Right ventricle myocardium inferior (tissue), 1 donor: Measurements from ENCODE around the gene PITPNC1. TPM values are rescaled to one million over a fixed set of nuclear protein-coding genes. Genes with fewer than 3 reads are reported as not detected.
"Not testable (repeated sequence)": the region's sequence is repeated elsewhere in the genome, so short reads cannot be mapped to it uniquely, and the experiment has no call there.

Experiments used
- ATAC-seq: fragments of 200-7000 bp; cut with Tn5 transposase; one replicate; pipeline ENCODE4 v1.9.1; 2020; ENCODE audit warnings: mild to moderate bottlenecking, moderate library complexity
- DNase-seq: peaks from one replicate; pipeline ENCODE4 v3.0.0; 2021; ENCODE audit errors: missing footprints
- intact Hi-C: fragments of 100-400 bp; cut with DNase I; formaldehyde crosslinking; loops from one replicate; pipeline ENCODE4 v1.11.0; 2022
- total RNA-seq: library from RNA; stranded (reverse); fragmentation: NEBNext Ultra II Directional; extraction: Animal tissue kit (Norgen Biotek cat#: 25700); gene quantifications from one replicate; pipeline ENCODE4 v1.2.1, GENCODE V29; 2021
- donor health status: DM: no; HTN: yes; CAD: no; lungs with severe emphysema.

Gene PITPNC1
- total RNA-seq, 1 donor from 2014 or later: 13.8 TPM

DNA sequence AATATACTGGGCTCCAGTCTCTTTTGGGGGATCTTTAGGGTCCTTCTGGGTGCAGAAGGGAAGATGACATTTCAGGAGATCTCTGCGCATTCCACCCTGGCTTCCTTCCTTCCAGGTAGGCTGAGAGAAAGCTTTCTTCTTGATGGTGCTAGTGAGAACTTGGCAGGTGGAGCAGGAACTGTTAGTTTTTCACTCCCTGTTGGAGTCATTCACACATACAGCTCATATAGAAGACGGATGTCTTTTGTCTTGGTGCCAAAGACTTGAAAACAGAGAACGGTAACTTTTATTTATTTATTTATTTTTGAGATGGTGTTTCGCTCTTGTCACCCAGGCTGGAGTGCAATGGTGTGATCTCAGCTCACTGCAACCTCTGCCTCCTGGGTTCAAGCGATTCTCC is 43.9 kb downstream of the PITPNC1 start:
- intact Hi-C loops: loop anchor here (1.0 kb wide), 1 partner anchor 48 kb away; no protein-coding TSS in a partner anchor
- DNase-seq (no peak), ATAC-seq (no peak)

DNA sequence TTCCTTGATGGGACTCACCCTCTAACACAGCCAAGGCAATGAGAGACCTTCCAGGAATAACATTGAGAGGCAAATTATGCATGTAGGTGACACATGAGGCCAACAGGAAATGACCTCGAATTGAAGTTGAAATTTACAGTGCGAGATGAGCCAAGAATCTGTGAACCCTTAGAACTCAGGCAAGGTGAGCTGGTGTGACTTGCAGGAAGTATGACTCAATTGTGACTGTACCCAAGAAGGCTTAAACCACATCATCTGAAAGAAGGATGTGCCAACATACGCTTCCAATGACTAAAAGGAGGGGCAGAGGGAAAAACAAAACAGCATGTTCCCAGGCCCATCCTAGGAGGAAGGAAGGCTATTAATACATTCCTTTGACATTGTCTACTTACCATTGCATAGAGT is 44.8 kb downstream of the PITPNC1 start:
- intact Hi-C loops: loop anchor here (1.0 kb wide), 1 partner anchor 47 kb away; no protein-coding TSS in a partner anchor
- DNase-seq (no peak), ATAC-seq (peak; percentile 42)

DNA sequence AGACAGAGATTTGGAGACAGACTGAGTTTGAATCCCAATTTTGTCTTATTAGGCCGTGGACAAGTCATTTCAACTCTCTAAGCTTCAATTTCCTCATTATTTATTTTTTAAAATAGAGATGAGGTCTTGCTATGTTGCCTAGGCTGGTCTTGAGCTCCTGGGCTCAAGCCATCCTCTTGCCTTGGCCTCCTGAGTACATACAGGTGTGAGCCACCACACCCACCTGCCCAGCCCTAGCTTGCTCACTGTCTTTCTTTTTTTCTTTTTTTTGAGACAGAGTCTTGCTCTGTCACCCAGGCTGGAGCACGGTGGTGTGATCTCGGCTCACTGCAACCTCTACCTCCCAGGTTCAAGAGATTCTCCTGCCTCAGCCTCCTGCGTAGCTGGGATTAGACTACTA is 45.2 kb downstream of the PITPNC1 start:
- ATAC-seq, DNase-seq, intact Hi-C loops: not testable (repeated sequence)

DNA sequence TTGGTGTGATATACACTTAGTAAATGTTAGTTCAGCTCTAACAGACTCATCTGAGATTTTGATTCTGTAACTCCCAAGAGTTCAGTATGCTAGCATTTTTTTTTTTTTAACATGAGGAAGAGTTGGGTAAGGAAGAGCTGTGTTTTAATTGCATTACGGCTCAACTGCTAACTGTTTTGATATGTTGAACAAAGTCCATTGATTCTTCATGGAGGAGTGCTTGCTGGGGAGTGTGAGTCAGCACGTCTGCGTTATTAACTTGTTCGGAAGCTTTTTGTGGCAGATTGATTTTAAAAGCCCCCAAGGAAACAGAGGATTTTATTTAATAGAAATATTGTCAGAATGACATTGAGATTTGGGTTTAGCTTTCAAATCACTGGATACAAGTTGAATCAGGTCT is 45.8 kb downstream of the PITPNC1 start:
- no peak for DNase-seq
- ATAC-seq: no peak
- intact Hi-C loops: no loop called here

DNA sequence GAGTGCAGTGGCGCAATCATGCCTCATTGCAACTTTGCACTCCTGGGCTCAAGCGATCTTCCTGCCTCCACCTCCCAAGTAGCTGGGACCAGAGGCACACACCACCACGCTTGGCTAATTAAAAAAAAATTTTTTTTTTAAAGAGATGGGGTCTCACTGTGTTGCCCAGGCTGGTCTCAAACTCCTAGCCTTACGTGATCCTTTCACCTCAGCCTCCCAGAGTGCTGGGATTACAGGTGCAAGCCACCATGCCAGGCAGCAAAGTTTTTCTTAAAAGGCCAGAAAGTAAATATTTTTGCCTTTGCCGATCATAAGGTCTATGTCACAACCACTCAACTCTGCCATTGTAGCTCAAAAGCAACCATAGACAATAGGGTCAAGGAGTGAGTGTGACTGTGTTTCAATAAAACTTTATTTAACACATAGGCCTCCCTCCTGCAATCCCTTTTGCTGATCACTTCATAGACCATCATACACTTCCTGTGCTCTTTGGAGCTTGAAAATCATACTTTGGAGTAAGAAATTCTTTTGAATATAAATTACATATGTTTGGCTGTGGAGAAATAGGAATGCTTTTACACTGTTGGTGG is 48.6 kb downstream of the PITPNC1 start:
- intact Hi-C loops: no loop called here
- ATAC-seq (no peak), DNase-seq (no peak)

DNA sequence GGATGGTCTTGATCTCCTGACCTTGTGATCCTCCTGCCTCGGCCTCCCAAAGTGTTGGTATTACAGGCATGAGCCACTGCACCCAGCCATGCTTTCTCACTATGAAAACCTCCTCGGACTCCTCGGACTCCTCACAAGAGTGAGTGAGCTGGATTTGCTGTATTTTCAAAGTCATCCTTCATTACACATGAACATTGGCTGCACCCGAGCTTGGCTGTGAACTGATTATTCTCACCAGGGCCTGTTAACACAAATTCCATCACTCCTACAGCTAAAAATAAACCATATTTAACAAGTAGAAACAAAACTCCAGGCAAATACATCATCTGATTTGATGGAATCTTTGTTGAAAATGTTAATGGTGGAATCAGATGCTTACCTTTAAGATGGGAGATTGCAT is 50.3 kb downstream of the PITPNC1 start:
- DNase-seq (no peak), ATAC-seq (no peak)
- intact Hi-C loops: no loop called here

DNA sequence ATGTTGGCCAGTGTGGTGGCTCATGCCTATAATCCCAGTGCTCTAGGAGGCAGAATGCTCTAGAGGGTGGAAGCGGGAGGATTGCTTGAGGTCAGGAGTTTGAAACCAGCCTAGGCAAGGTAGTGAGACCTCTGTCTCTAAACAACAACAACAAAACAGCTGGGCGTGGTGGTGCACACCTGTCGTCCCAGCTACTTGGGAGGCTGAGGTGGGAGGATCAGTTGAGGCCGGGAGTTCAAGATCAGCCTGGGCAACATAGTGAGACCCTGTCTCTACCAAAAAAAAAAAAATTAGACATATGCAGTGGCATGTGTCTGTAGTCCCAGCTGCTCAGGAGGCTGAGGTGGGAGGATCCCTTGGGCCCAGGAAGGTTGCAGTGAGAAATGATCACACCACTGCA is 53.4 kb downstream of the PITPNC1 start:
- intact Hi-C loops, ATAC-seq, DNase-seq: not testable (repeated sequence)

DNA sequence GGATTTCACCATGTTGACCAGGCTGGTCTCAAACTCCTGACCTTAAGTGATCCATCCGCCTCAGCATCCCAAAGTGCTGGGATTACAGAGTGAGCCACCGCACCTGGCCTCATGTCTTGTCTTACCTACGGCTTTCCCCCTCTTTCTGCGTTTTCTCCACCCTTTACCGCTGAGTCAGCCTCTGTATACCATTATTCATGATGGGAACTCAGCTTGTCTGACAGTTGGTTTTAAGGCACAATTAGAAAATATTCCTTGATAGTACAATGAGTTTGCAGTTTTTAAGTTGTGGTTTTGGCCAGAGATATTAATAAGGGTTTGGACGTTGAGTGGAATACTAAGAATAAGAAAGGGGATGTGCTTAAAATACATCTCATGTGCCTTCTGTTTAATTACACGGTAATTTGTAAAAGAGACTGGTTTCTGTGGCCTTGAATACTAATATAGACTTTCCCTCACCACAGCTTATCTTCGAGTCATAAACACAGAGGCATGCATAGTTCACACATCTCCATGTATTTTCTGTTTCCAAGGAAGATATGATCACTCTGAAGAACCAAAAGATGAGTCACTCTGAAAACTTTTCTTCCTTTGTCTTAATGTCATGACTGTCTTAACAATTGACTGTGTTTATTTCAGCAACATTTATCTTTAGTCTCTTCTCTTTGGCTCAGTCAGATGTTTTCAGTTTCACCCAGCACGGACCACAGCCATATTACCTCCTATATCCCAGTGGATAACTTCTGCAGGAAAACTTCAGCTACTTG is 54.4 kb downstream of the PITPNC1 start:
- intact Hi-C loops: no loop called here
- DNase-seq (no peak), ATAC-seq (no peak)

DNA sequence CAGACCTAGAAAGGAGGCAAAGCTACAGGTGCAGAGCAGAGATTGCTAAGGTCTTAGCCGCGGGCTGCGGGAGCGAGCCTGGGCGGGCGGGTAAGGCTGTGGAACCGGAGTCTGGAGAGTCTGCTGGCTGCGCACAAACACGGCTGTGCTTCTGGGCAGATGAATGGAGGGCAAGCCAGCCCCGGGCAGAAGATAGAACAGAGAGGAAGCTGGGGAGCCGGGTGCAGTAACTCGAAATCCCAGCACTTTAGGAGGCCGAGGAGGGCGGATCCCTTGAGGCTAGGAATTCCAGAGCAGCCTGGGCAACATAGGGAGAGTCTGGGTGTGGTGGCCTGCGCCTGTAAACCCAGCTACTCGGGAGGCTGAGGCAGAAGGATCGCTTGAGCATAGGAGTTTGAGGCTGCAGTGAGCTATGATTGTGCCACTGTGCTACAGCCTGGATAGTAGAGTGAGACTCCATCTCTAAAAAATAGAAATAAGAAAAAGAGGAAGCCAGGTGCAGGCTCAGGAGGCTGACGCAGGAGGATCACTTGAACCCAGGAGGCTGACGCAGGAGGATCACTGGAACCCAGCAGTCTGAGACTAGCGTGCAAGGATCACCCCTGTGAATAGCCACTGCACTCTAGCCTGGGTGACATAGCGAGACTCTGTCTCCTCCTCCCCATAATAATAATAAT is 56.3 kb downstream of the PITPNC1 start:
- no peak for DNase-seq
- no peak for ATAC-seq
- intact Hi-C loops: no loop called here

DNA sequence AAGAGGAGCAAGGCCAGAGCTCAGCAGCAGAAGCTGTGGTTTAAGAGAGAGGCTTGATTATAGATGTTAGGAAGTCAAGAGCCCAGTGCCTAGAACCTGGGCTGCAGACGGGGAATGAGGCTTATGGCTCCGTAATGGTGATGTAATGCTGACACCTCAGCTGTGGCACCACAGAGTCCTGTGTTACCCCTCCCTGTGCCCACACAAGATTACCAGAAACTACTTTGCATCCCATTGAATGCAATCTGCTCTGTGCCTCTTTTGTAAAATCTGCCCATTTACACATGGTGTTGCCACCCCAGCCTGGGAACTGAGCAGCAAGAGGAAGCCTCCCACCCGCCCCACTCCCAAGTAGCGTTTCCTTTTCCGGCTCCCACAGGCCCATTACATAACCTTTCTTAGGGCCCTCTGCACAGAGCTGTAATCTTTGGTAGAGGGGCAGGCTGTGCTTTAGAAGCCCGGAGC is 57.0 kb downstream of the PITPNC1 start:
- intact Hi-C loops: no loop called here
- no peak for DNase-seq
- peak; percentile 78 for ATAC-seq

DNA sequence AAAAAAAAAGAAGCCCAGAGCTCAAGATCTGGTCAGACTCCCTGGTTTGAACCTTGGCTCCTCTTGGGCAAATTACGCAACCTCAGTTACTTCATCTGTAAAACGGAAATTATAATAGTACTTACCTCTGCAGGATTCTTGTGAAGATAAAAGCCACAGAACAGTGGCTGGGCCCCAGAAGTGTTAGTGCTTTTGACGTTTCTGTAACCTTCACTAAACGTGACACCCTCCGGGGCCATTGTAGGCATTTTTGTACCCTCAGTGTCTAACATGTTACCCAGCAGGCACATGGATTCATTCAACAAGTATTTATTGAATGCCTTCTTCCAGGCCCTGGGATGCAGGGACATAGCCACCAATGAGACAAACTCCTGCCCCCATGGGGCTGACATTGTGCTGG is 58.0 kb downstream of the PITPNC1 start:
- intact Hi-C loops: loop anchor here (5.0 kb wide), 1 partner anchor 37 kb away; no protein-coding TSS in a partner anchor

DNA sequence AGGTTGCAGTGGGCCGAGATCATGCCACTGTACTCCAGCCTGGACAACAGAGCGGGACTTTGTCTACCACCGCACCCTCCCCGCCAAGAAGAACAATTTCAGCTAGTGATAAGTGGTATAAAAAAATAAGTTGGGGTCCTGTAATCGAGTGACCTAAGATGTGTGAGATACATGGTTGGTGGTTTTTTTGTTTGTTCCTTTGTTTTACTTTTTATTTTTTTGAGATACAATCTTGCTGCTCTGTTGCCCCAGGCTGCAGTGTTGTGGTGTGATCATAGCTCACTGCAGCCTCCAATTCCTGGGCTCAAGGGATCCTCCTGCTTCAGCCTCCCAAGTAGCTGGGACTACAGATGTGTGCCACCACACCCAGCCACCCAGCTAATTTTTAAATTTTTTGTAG is 58.7 kb downstream of the PITPNC1 start:
- DNase-seq (no peak), ATAC-seq (no peak)
- intact Hi-C loops: loop anchor here (5.0 kb wide), 1 partner anchor 37 kb away; no protein-coding TSS in a partner anchor

More for the DNA sequence above, 58.0 kb downstream of the PITPNC1 start:
- DNase-seq: no peak
- ATAC-seq: peak; percentile 53

DNA sequence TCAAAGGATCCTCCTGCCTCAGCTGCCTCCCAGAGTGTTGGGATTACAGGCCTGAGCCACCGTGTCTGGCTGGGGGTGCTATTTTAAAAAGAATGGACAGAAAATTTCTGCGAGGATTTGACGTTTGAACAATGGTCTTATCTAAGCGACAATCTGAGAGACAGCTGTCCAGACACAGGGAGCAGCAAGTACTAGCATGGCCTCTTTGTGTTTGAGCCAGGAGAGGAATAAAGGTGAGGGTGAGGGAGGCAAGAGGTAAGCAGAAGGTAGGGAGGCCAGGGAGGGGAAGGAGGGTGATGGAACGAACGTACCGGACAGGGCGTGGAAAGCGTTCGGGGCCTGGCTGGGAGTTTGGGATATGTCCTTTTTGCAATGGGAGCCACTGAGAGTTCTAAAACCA is 59.2 kb downstream of the PITPNC1 start:
- intact Hi-C loops: loop anchor here (5.0 kb wide), 1 partner anchor 36 kb away; no protein-coding TSS in a partner anchor
- DNase-seq: no peak
- ATAC-seq: no peak

DNA sequence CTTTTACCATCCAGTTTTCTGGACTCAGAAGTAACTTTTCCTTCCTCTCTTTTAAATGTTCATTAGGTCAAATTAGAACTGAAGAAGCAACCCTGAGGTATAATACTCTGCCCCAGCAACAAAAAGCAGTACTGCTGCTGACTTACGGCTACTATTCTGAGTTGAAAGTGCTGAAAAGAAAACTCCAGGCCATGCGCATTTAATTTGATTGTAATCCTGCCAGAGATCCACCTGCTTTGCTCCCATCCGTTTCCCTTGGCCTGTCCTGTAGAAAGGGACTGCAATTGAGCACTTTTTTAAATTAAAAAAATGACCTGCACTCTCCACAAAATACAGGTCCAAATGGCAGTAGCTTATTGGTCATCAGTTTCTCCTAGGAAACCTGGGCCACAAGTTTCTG is 61.6 kb downstream of the PITPNC1 start:
- no peak for DNase-seq
- no peak for ATAC-seq
- intact Hi-C loops: loop anchor here (5.0 kb wide), 1 partner anchor 34 kb away; no protein-coding TSS in a partner anchor

DNA sequence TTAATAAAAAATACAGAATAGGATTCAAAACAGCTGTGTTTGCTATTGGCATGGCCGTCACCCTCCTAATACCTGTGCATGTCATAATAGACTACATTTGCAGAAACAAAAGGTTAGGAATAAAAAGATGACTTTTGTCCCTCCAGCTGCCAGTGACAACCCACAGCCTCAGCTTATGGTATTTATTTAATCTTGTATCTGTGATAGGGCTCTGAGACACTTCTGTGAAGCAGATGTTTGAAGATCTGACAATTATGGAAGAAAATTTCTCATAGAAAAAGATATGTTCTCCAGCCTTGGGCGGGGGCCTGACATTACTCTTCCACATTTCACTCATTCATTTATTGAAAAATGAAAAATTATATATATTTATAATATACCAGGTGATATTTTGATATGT is 62.2 kb downstream of the PITPNC1 start:
- intact Hi-C loops: loop anchor here (5.0 kb wide), 1 partner anchor 33 kb away; no protein-coding TSS in a partner anchor
- DNase-seq: no peak
- ATAC-seq: no peak

DNA sequence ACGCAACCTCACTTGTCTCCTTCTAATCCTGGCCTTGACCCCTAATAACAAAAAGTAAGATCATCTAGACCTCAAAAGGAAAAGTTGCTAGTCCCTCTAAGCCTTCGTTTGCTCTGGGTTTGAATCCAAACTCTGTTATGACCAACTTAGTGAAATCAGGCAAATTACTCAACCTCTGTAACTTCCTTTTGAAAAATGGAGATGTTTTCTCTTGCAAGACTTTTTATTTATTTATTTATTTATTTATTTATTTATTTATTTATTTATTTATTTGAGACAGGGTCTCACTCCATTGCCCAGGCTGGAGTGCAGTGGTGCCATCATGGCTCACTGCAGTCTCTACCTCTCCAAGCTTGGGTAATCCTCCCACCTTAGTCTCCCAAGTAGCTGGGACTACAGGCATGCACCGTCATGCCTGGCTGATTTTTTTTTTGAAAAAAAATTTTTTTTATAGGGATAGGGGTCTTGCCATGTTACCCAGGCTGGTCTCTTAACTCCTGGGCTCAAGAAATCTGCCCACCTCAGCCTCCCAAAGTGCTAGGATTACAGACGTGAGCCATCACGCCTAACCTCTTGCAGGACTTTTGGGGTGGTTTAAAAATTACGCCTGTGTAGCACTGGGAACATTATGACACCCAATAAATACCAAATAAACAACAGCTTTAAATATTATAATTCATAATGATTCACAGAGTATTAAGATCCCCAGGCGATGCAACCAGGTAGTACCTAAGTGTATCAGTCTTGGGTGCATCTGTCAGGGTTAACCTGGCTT is 63.4 kb downstream of the PITPNC1 start:
- no peak for ATAC-seq
- no peak for DNase-seq
- intact Hi-C loops: no loop called here

DNA sequence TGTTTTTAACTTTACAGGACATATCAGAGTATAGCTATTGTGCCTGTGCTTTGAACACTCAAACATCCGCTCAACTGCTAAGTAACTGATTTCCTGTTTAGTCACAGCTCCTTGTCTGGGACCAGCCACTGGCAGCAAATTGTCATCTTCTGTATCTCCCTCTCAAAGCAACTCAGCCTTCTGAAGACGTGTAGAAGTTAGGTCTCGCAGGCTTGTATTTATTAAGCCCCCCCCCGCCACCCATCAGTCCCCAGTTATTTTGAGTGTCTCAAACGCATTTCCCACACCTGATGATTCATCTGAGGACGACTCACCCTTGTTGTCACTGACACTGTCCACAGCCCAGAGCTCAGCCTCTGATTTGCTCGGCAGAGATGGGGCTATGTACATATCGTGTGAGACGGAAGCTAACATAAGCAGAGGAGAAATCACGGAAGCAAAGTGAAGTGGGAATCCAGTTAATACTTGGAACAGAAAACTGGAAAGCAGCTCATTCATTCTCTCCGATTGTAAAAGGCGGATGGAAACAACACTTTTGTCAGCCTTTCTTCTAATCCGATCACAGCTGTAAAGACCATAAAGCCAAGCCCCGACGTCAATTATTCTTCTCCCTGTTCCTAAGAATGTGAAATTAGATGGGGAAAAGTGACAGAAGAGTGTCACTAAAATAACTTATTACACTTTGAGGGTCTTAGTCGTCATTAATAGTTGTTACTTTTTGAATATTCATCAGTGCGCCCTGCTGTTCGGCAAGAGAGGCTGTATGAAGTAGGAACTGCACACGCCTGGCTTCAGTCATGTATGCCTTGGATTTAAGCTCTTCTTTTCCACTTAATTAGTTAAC is 64.2 kb downstream of the PITPNC1 start:
- ATAC-seq (peak; percentile 36), DNase-seq (no peak)
- intact Hi-C loops: no loop called here

DNA sequence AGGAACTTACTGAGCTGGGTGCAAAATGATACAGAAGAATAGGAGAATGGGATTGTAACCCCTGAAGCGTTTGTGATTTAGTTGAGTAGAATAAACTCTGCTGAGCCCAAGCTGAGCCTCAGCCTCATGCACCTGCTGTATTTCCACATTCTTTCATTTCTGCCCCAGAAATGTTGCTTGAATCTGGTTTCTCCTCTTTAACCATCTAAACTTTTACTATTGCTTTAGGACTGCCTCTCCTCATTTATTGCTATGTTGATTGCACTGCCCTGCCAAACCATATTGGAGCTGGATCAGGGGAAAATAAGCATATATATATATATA is 64.8 kb downstream of the PITPNC1 start:
- no peak for DNase-seq
- no peak for ATAC-seq
- intact Hi-C loops: no loop called here
